ENCODE data around the gene BTBD19. TPM values are rescaled to one million over a fixed set of nuclear protein-coding genes. Genes with fewer than 3 reads are reported as not detected.

Gene BTBD19
- total and polyA plus RNA-seq, 2 of the 4 experiments (the other 2 are of a cell fraction) = 0.90 to 17.2 TPM

- TF ChIP-seq CTCF (conservative IDR thresholded peaks at IDR 0.05; ENCODE audit: low read depth, low read length) = no peak
Observed at GRCh38 chr1:44807364-44808062, 810 bp upstream of the BTBD19 start (continued).

All from IMR-90 (cell line).